ENCODE data around the gene CCNA2.

CCNA2 gene

DNA sequence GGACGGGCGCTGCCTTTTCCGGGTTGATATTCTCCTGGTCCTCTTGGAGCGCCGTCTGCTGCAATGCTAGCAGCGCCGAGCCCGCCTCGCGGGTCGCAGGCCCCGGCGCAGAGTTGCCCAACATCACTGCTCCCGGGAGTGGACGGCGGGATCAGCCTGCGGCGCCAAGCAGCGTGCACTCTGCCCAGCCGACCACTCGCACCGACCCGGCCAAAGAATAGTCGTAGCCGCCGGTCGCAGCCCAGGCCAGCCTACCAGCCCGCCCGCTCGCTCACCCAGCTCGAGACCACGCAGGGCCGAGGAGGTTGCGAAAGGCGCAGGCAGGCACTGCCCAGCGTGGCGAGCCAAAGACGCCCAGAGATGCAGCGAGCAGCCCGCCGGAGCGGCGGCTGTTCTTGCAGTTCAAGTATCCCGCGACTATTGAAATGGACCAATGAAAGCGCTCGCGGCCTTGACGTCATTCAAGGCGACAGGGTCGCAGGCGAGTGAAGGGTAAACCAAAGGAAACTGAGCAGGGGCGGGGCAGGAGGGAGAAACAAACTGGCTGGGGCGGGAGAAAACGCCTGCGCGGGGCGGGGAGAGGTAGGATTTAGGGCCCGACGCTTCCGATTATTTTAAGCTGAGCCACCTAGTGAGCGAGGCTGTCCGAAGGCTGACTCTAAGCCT lies at the start of gene CCNA2:
Gene CCNA2, minus strand, starts transcription at position 379 of the 666 bp plus-strand sequence. Its CDS starts 255 bp downstream, at position 124.
- peak; percentile 96 for DNase-seq
- ATAC-seq = peak; percentile 95

DNA sequence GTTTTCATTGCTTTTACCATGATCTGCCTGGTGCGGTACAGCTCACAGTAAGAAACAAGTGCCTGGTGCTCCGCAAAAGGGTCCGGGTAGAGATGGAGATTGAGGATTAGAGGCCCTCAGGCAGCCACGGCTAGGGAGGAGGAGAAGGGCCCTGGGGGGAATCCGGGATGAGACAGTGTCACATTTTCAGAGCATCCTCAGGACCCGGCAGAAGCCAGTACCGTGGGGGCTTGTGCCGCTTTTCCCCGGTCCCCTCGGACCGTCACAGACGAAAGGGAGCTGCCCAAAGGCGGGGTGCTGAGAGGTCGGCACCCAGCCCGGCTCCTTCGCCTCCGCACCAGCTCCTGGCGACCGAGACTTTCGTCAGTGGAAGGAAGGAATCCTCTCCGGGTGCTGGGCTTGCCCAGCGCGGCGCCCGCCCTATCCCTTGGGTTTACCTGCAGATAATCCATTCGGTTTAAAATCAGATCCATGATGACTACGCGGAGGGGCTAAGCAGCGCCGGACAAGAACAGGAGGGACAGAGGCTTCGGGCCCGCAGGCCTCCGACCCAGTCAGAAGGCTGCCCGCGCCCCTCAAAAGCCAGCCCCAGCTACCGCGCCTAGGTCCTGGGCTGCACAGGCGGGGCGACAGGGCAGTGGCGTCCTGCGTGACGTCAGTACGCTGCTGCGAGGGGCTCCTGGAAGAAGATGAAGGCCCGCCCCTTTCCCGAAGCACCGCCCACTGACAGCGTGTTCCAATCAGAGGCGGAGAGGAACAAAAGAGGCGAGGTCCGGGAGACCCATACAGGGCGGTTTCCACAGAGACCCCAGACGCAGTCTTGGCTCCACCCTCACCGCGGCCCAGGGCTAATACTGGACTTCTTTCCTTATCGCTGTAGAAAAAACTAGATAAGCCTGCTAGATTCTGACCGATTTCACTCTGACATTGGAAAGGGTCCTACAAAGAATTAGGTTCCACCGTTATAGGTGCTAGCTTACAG lies 46.4 kb upstream of the CCNA2 start, which contains the start of gene BBS7:
Gene BBS7, minus strand, starts transcription at position 634 of the 982 bp plus-strand sequence. Its CDS starts 161 bp downstream, at position 473.
- peak; percentile 98 for DNase-seq
- peak; percentile 99 for ATAC-seq

DNA sequence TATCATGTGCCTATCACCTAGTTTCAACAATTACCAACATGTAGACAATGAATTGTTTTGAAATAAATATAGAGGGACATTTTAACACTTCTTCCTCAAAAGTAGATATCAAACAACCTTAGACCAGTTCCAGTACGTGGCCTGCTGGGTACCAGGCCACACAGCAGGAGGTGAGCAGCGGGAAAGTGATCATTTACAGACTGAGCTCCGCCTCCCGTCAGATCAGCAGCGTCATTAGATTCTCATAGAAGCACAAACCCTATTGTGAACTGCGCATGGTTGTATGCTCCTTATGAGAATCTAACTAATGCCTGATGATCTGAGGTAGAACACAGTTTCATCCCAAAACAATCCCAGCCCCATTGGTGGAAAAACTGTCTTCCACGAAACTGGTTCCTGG lies 40.1 kb upstream of the CCNA2 start:
- DNase-seq (no peak), ATAC-seq (no peak)

DNA sequence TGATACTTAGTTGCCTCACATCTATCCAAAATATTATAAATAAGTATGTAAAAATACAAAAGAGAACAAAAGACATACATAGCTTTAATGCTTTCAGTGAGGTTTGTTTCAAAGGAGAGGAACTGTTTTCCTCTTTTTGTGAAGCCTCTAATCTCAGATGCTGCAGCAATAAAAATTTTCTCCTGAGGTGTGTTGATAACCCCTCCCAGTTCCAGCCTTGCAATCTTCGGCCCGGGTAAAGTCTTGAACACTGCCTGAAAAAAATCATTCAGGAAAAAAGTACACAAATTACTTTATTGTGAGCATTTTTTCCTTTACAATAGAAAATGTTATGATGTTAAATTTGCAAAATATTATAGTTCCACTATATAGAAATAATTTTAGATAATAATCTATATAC lies 37.7 kb upstream of the CCNA2 start:
- ATAC-seq (no peak), DNase-seq (no peak)

DNA sequence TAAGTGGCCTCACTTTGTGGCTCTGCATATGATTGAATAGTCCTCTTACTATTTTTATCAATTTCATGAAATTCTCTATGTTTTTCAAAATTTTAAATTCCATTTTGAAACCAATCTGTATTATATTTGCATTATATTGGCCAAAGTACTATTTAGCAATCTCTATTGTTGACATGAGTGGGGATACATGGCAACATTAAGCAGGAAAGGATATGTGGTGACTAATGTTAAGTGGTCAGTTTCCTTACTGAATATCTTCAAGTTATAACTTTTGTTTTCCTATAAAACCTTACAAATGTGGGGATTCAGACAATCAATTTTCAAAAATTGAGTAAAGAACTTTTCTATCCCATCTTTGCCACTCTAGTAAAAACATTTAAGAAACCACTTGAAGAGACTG lies 36.4 kb upstream of the CCNA2 start:
- DNase-seq (no peak), ATAC-seq (no peak)

DNA sequence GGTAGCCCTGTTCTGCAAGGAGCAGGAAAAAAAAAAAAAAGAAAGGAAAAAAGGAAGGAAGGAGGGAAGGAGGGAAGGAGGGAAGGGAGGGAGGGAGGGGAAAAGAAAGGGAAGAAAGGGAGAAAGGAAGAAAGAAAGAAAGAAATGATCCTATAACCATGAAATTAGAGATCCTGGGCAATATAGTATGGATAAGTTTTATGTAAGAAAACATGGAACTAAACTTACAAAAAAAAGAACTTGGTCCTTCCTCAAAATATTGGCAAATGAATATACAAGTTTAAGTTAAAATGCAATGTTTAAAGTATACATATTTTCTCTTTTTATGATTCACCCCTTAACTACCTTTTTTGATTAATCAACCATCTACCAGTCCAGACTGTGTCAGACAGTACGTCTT lies 27.7 kb upstream of the CCNA2 start:
- DNase-seq (no peak), ATAC-seq (no peak)

DNA sequence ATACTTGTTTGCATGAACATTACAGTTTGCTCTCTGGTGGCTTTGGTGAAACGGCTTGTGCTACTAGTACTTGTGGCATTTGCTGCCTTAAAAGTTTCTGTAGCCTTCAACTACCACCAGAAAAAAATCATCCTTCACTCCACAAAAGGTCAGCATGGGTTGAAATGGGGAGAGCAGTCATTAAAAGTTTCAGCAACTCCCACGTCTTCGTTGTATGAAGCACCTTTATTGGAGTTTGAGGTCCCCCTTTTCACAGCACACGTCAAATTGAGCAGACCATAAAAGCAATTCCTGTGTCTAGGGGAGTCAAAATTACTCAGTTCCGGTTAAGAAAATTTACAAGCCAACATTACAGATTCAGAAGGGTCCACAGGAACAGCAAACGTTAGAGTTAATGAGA lies 23.0 kb upstream of the CCNA2 start:
- ATAC-seq = peak; percentile 14
- DNase-seq = no peak

DNA sequence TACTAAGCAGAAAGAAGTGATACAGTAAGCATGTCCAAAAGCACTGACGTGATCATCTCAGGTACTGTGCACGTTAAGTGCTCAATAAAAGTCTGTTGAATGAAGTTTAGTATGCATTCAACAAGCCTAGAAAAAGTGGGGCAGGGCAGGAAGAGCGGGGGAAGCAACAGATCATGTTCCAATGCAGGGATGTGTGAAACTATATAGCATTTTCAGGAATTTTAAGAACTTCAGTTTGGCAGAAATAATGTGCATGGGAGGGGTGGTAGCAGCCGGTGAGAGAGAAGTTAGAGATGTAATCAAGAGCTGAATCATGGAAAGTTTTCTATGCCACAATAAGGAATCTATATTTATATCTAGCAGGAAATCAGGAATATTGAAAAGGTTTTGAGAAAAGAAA lies 19.2 kb upstream of the CCNA2 start:
- ATAC-seq (no peak), DNase-seq (no peak)

DNA sequence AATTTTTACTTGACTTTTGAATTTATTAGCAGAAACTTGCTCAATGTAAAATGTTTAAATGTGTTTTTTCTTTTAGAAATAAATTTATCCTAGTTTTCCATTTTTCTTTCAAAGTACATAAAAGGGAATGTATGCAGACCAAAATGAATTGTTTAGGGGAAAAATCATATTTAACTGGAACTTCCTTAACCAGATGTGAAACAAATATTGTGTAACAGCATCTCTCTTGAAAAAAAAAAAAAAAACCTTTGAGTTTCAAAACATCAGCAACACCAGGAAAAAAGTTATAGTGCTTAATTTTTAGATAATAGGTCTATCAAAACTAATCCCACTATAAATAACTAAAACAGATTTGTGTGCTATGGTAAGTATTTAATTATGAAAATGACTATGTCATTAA lies 14.5 kb upstream of the CCNA2 start:
- DNase-seq (no peak), ATAC-seq (no peak)

DNA sequence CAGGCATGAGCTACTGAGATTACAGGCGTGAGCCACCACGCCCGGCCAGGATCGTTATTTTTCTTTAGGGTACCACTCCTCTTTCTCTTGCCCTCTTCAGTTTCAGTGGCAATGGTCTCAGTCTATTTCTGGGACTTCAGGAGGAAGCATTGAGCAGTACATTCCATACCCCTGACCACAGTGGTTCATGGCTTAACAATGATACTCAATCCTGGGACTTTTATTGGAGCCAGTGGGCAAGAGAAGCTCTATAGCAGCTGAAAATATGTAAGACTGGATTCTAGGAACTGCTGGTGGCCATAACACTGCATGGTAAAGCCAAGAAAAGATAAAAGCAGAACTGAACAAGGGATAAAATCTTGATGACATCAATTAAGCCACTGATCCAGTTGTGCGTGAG lies 5.8 kb upstream of the CCNA2 start:
- DNase-seq (no peak), ATAC-seq (no peak)

DNA sequence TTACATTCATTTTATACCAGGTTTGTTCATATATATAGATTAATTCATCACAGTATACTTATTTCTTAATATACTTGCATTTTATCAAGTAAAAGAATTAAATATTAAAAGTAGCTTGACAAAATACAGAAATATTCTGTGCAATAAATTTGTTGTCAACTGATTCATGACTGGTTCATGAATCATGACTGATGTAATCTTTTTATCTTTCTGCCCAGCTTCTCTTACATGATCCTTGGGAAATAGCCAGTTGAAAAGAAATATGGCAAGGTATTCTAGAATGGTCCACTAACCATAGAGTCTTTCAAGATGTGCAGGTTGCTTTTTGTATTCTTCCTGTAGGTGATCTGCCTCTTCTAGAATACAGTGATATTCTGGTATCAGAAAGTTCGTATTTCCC lies 4.2 kb upstream of the CCNA2 start:
- DNase-seq = no peak
- no peak for ATAC-seq

DNA sequence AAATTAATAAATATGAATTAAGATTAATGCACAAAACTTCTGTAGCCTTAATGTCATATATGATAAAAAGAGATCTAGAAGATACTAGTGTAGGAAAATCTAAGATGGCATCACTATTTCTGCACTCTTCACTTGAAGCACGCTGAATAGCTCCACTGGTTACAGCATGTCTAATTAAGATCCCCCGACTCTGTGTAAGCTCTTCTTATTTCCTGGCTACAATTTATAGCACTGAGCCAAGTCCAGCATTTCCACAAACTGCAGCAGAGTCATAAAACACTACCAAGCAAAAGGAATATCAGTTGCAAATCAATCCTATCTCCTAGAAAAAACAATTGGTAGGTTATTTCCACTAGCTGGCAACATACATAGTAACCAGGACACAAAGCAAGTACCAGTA lies 1.3 kb upstream of the CCNA2 start:
- ATAC-seq = no peak
- no peak for DNase-seq

DNA sequence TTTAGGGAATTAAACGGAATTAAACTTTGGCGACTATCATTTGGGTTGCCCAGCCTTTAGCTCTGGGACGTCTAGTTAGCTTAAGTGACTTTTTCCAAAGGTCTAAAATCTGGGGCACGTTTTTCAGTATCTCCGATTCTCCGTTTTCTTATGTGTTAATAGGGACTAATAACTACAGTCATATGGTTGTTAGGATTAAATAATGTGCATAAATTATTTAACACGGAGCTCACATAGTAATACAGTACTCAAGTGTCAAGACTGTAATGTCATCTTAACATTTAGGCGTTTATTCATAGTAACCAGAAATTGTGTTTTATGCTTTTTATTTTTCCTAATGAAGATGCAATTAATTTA lies 466 bp upstream of the CCNA2 start:
- ATAC-seq = no peak
- DNase-seq = no peak

DNA sequence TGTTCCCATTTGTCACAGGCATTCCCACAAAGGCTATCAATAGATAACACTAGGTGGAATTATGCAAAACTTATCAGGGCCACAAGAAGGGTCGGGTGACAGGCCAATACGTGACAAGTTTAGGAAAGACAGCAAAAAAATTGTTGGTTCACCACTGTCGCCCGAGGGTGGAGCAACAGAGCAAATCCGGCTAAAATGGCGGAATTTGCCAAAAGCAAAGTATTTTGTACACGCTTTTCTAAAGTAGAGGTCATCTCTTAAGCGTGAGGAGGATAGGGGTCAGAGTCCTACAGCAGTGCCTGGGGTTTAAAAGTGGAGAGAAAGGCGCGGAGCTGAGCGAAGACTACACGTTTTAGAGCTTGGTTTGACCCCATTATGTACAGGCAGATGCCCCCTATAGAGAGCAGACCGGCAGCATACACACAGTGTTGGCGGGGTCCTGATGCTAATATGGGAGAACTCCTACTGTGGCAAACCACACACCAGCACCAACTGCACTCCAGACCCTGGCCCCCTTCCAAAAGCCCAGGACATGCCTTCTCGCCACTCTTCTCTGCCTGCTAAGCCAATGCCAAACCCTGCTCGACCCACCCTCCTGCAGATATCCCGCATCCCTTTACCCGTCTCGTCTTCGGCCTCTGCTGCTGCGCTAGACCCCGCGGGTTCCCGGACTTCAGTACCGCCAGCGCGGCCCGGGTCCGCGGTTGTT lies 733 bp downstream of the CCNA2 start:
- DNase-seq = peak; percentile 44

DNA sequence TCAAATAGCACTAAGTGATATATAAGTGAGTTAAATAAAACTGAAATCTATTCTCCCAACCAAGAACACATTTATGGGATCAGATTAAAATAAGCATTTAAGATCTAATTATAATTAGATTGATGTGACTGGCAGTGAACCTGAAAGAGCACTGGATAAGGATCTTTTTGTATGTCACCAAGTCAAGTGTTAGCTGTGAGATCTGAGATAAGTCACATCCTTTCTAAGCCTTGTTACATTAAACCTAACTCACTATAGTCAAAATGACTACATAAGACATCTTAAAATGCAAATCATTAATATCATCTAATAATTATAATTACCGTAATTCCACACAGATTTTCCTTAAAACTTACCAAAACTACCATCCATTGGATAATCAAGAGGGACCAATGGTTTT lies 1.6 kb downstream of the CCNA2 start:
- DNase-seq (no peak), ATAC-seq (no peak)

More for the DNA sequence above, 733 bp downstream of the CCNA2 start:
- ATAC-seq = peak; percentile 31

DNA sequence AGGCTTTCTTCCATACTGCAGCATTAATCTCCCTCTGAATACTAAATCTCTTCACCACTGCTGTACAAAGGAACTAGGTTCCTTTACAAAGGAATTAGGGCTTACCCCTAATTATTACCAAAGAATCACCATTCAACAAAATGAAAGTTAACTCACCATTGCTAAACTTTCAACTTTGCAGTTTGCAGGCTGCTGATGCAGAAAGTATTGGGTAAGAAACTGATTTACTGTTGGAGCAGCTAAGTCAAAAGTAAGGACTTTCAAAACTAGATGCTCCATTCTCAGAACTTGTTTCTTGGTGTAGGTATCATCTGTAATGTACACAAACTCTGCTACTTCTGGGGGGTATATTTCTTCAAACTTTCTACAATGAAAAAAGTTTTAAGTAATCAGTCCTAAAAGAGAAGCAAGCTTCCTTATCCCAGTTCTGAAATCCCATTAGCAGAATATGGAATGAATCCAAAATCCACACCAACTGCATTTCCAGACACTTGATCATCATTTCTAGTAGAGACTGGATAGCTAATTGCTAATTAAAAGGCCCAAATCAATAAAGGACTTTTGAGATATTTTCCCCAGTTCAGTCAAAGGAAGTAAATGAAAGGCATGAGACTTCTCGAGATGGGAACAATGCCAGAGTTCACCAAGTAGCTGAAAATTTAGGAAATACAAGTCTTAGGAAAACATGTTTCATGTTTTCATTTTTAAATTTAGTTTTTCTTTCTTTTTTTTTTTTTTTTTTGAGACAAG lies 4.3 kb downstream of the CCNA2 start:
- ATAC-seq (no peak), DNase-seq (no peak)

DNA sequence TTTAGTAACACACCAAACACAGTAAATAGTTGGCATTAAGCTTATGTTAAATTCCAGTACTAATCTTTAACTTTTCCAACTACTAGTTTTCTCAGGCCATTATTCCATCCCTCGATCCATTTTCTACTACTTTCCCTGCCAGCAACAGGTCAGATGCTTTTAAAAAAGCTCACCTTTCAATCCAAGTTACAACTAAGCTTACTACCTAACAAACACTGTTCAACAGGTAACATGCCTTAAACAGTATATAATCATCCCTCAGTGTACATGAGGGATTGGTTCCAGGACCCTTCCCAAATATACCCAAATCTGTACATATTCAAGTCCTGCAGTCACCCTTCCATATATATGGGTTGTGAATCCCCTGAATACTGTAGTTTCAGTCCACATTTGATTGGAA lies 5.5 kb downstream of the CCNA2 start:
- DNase-seq (no peak), ATAC-seq (no peak)

DNA sequence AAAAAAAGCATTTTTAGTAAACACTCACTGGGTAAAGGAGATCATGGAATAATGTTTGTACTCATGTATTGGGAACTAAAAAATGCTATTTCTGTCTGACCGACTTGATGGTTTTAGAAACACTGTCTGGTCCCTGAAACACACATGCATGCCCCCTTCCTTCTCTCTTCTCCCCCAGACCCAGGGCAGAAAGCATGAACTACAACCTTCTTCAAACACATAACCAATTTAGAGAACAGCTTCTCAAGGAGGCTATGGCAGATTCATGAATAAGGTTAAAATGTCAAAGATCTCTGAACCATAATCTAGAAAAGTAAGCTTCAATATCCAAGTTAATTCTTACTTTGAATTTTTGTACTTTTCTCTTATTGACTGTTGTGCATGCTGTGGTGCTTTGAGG lies 6.0 kb downstream of the CCNA2 start:
- DNase-seq = no peak
- ATAC-seq = no peak

DNA sequence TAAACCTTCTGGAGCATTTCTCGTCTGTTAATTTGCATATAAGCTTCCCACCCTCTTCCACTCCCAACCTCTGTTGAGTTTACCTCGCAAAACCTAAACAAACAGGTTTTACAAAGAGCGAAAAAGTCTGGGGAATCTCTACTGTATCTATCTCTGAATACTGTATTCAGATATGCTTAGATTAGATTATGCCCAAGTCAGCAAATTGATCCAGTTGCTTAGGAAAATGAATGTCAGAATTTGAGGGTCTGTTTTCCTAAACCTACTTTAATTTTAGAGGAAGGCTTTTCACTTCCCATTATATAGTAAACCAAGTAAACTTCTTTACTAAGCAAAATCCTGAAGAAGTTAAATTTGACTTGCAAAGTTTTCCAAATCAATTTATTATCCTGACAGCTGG lies 6.7 kb downstream of the CCNA2 start:
- DNase-seq (no peak), ATAC-seq (no peak)

DNA sequence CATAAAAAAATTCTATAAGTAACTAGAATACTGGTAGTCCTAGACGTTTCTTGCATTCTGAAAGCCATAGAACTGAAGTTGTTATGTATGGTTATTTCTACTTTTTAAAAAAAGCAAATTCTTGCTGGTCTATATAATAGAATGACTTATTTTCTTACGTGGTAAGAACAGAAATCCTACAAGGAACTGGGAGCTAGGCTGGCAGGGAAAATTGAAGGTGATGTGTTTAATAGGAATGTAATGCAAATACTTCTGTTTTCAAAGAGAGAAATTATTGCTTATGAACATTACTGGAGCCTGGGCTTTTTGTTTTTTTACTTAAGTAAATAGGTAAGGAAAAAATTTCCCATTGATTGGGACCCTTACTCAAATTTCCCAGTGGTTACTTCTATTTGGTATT lies 8.9 kb downstream of the CCNA2 start:
- ATAC-seq (no peak), DNase-seq (no peak)

DNA sequence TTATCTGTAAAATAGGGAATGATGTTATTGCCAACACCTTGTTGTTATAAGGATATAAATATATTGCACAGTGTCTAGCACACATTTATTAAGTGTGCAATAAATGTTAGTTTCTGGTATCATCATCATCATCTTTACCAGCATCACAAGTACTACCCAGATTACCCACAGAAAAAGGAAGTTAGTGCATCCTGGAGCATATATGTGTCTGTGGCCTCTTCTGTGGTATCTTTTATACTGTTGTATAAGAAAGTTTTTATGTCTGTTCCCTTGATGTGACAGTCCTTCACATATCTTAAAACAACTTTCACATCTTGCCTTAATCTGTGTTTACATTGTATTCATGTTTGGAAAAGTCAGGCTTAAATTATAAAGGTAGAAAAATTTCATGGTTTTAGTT lies 12.6 kb downstream of the CCNA2 start:
- DNase-seq (no peak), ATAC-seq (no peak)

DNA sequence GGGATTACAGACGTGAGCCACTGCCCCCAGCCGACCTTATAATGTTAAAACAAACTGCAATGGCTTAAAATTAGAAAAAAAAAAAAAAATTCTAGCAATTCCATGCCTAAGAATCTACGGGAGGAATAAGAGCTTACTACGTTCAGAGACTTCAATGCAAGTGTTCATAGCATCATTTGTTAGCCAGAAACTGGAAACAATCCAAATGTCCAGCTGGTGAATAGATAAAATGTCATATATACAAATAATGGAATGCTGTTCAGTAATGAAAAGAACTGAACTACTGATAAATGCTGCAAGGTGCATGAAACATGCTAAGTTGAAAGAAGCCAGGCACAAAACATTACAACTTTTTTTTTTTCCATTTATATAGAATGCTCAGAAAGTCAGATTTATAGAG lies 17.3 kb downstream of the CCNA2 start:
- DNase-seq = no peak
- no peak for ATAC-seq
